ENCODE results near the gene MTMR3. TPM values are rescaled to one million over a fixed set of nuclear protein-coding genes. Genes with fewer than 3 reads are reported as not detected.

The MTMR3 gene
- total RNA-seq, 1 experiment from 2014 or later, result 26.8 TPM

- intact Hi-C loops (cut with micrococcal nuclease; ENCODE audit: unreplicated experiment), result no loop called here
- Histone ChIP-seq H3K4me1 (ENCODE audit: control insufficient read depth, insufficient read depth, low read length) (peaks cover 3% of the 10 kb centered on the region; the same call in 1 of the 2 replicates), H3K4me3 (ENCODE audit: low read depth in 2 of 2, low read length in 2 of 2) (no peak overlapping the region), H3K27me3 (ENCODE audit: control insufficient read depth, insufficient read depth, low read length) (no peaks in the 10 kb centered on the region), H3K36me3 (ENCODE audit: control insufficient read depth, insufficient read depth, low read length) (no peaks in the 10 kb centered on the region), H3K9me3 (ENCODE audit: control insufficient read depth, insufficient read depth, low read depth, low read length) (no peaks in the 10 kb centered on the region), H3K27ac (ENCODE audit: low read length) (no peak overlapping the region)
- CTCF ChIA-PET, result no interaction called here
- DNase-seq (ENCODE audit: low read depth, low spot score) (no peak), ATAC-seq (no peak)
- BruUV-seq (replicated peaks), result no TSS peak
- POLR2A ChIA-PET, result no interaction called here
- in situ Hi-C loops (cut with HindIII; ENCODE audit: low pct_unique_long_range_greater_than_20kb, low sequenced_read_pairs), result no loop called here
- TF ChIP-seq POLR2AphosphoS5 (IDR thresholded peaks at IDR 0.05; ENCODE audit: low read depth, low read length) (no peak), TCF7L2 (IDR thresholded peaks at IDR 0.05; ENCODE audit: low read depth, low read length) (no peak), SIN3A (IDR thresholded peaks at IDR 0.05; ENCODE audit: borderline replicate concordance, insufficient read depth, low read depth, low read length) (no peak), REST (IDR thresholded peaks at IDR 0.05; ENCODE audit: insufficient read depth in 1 of 2, low read depth in 2 of 2, low read length in 1 of 2) (no peak), CTCF (IDR thresholded peaks at IDR 0.05) (no peak)
Measured at GRCh38 chr22:30044369-30044768, 161.4 kb downstream of the MTMR3 start.

GRCh38 chr22:30044881-30045493 lies 162.0 kb downstream of the MTMR3 start:
- TF ChIP-seq TCF7L2 (IDR thresholded peaks at IDR 0.05; ENCODE audit: low read depth, low read length) (no peak), POLR2AphosphoS5 (IDR thresholded peaks at IDR 0.05; ENCODE audit: low read depth, low read length) (no peak), CTCF (IDR thresholded peaks at IDR 0.05) (no peak), SIN3A (IDR thresholded peaks at IDR 0.05; ENCODE audit: borderline replicate concordance, insufficient read depth, low read depth, low read length) (no peak), REST (IDR thresholded peaks at IDR 0.05; ENCODE audit: insufficient read depth in 1 of 2, low read depth in 2 of 2, low read length in 1 of 2) (no peak)
- CTCF ChIA-PET, result no interaction called here

More at GRCh38 chr22:30044881-30045493, 162.0 kb downstream of the MTMR3 start:
- POLR2A ChIA-PET, result no interaction called here
- BruUV-seq (replicated peaks), result no TSS peak
- Histone ChIP-seq H3K27ac (ENCODE audit: low read length) (no peak overlapping the region), H3K4me1 (ENCODE audit: control insufficient read depth, insufficient read depth, low read length) (peaks cover 3% of the 10 kb centered on the region; the same call in 1 of the 2 replicates), H3K27me3 (ENCODE audit: control insufficient read depth, insufficient read depth, low read length) (no peaks in the 10 kb centered on the region), H3K36me3 (ENCODE audit: control insufficient read depth, insufficient read depth, low read length) (no peaks in the 10 kb centered on the region), H3K4me3 (ENCODE audit: low read depth in 2 of 2, low read length in 2 of 2) (no peak overlapping the region), H3K9me3 (ENCODE audit: control insufficient read depth, insufficient read depth, low read depth, low read length) (no peaks in the 10 kb centered on the region)
- intact Hi-C loops (cut with micrococcal nuclease; ENCODE audit: unreplicated experiment), result no loop called here
- in situ Hi-C loops (cut with HindIII; ENCODE audit: low pct_unique_long_range_greater_than_20kb, low sequenced_read_pairs), result no loop called here
- no peak for DNase-seq (ENCODE audit: low read depth, low spot score)
- ATAC-seq, result no peak

All from Panc1 (cell line).